Activated CD4-positive, alpha-beta T cell treated with anti-CD3 and anti-CD28 coated beads, Interleukin-2, amount 10 ng/mL, durations not matched to agents 7 days and 5 days (primary cell): ENCODE measurements around the gene SMU1. TPM values are rescaled to one million over a fixed set of nuclear protein-coding genes. Genes with fewer than 3 reads are reported as not detected.

ENCODE experiments used
- CTCF ChIA-PET: fragments of 350-600 bp; sonication (Branson Sonifier 250); formaldehyde crosslinking; loops from one replicate; lab custom pipeline; 2021; ENCODE audit warnings: antibody characterized with exemption; lab: Charles Lee
- POLR2A ChIA-PET: fragments of 350-600 bp; sonication (Branson Sonifier 250); formaldehyde crosslinking; loops from one replicate; lab custom pipeline; 2021; ENCODE audit warnings: antibody characterized with exemption; lab: Charles Lee
- DNase-seq: peaks from one replicate; pipeline ENCODE4 v3.0.0-alpha.2; 2020
- H3K27ac Mint-ChIP-seq: one replicate; pipeline ENCODE4 v1.8.0; 2021; ENCODE audit warnings: mild to moderate bottlenecking, moderate library complexity, mixed read lengths
- H3K27me3 Mint-ChIP-seq: one replicate; pipeline ENCODE4 v1.8.0; 2021; ENCODE audit warnings: mixed read lengths
- H3K36me3 Mint-ChIP-seq: one replicate; pipeline ENCODE4 v1.8.0; 2021; ENCODE audit warnings: low read depth, mixed read lengths
- H3K4me1 Mint-ChIP-seq: one replicate; pipeline ENCODE4 v1.8.0; 2021; ENCODE audit warnings: mixed read lengths
- H3K4me3 Mint-ChIP-seq: one replicate; pipeline ENCODE4 v1.8.0; 2021; ENCODE audit warnings: mild to moderate bottlenecking, moderate library complexity, mixed read lengths
- H3K9me3 Mint-ChIP-seq: one replicate; pipeline ENCODE4 v1.8.0; 2021; ENCODE audit warnings: mixed read lengths
- total RNA-seq, 2 experiments: library from RNA; stranded (reverse); gene quantifications; one replicate each; pipeline ENCODE4 v1.2.3, GENCODE V29; 2021

Gene SMU1
- total RNA-seq, 2 experiments from 2014 or later: 24.0 to 24.5 TPM

DNA sequence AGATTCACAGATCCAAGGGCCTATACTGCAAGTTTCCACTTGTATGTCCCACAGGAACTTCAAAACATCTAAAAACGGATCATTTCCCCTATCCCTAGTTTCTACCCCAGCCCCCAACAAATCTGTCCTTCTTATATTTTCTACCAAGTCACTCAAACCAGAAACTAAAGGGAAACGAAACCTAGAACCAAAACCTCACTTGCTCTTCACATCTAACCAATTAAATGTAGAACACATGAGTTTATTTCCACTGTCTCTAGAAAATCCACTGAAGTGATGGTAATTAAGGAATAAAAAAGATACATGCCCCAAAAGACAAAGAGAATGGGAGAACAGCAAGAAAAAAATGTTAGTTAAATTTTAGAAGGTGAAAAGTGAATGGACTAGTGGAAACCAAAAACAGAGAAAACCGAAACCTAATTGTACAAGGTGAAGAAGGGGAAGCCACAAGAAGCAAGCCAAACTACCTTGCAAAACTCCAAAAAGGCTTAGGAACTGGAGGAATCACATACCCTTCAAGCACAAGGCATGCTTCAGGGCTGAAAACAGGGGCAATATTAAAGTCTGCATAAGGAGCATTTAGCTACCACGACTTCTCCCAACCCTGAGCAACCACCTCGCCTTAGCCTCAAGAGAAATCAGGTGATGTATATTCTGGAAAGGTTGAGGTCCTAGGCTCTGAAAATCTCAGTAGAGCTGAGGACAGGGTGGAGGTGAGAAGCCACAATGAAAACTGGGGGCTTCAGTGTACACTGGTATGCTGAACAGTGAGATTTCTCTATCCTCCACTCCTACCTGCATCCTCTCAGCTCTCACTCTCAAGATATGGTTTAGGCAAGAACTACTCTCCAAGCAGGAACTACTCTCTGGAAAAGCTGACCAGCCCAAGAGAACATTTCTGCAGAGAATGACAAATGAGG is 11.1 kb downstream of the SMU1 start:
- Mint-ChIP-seq H3K36me3 (peaks cover 50% of the 10 kb centered on the region), H3K27ac (peak overlapping the region; percentile 81), H3K9me3 (no peaks in the 10 kb centered on the region), H3K4me3 (no peak overlapping the region), H3K27me3 (no peaks in the 10 kb centered on the region), H3K4me1 (peaks cover 21% of the 10 kb centered on the region)
- ChIA-PET POLR2A (no interaction called here), CTCF (no interaction called here)
- no peak for DNase-seq

DNA sequence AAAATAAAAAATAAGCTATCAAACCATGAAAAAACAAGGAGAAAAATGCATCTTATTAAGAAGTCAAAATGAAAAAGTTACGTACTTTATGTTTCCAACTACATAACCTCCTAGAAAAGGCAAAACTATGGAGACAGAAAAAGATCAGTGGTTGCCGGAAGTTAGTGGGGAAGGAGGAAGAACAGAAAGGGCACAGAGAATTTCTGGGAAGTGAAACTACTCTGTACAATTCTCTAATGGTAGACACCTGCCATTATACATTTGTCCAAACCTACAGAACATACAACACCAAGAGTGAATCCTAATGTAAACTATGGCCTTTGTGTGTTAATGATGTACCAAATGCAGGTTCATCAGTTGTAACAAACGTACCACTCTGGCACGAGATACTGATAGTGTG is 25.3 kb downstream of the SMU1 start:
- no peaks in the 10 kb centered on the region for H3K27me3 Mint-ChIP-seq
- DNase-seq: no peak
- no peak overlapping the region for H3K4me3 Mint-ChIP-seq
- peaks cover 45% of the 10 kb centered on the region for H3K36me3 Mint-ChIP-seq
- CTCF ChIA-PET: no interaction called here
- POLR2A ChIA-PET: no interaction called here
- H3K9me3 Mint-ChIP-seq: no peaks in the 10 kb centered on the region
- no peak overlapping the region for H3K27ac Mint-ChIP-seq
- peaks cover 8% of the 10 kb centered on the region for H3K4me1 Mint-ChIP-seq

- no peak overlapping the region for H3K4me3 Mint-ChIP-seq
- no peaks in the 10 kb centered on the region for H3K27me3 Mint-ChIP-seq
- no peak overlapping the region for H3K27ac Mint-ChIP-seq
- H3K36me3 Mint-ChIP-seq: peaks cover 44% of the 10 kb centered on the region
- H3K4me1 Mint-ChIP-seq: peaks cover 10% of the 10 kb centered on the region
- POLR2A ChIA-PET: no interaction called here
- no peak for DNase-seq
- no peaks in the 10 kb centered on the region for H3K9me3 Mint-ChIP-seq
- CTCF ChIA-PET: interaction anchor here (0.6 to 1.3 kb wide), 3 partner anchors 20 to 266 kb away, joined by 3 read pairs; no protein-coding TSS in a partner anchor
These were observed 26.7 kb downstream of the SMU1 start for GRCh38 chr9:33049680-33050361.

GRCh38 chr9:33048054-33048465 is 28.4 kb downstream of the SMU1 start:
- Mint-ChIP-seq H3K27ac (peak overlapping the region; percentile 38), H3K27me3 (no peaks in the 10 kb centered on the region), H3K36me3 (peaks cover 40% of the 10 kb centered on the region), H3K4me3 (no peak overlapping the region), H3K4me1 (peaks cover 24% of the 10 kb centered on the region), H3K9me3 (no peaks in the 10 kb centered on the region)
- CTCF ChIA-PET: interaction anchor here (0.5 to 1.4 kb wide), 4 partner anchors 9 to 302 kb away, joined by 3 to 4 read pairs (median 3); no protein-coding TSS in a partner anchor
- POLR2A ChIA-PET: no interaction called here
- DNase-seq: no peak

GRCh38 chr9:33046061-33046460 is 30.4 kb downstream of the SMU1 start:
- Mint-ChIP-seq H3K9me3 (no peaks in the 10 kb centered on the region), H3K4me1 (peaks cover 24% of the 10 kb centered on the region), H3K27ac (no peak overlapping the region), H3K27me3 (no peaks in the 10 kb centered on the region), H3K4me3 (no peak overlapping the region), H3K36me3 (peaks cover 33% of the 10 kb centered on the region)
- POLR2A ChIA-PET: no interaction called here
- DNase-seq: no peak
- CTCF ChIA-PET: interaction anchor here (1.8 kb wide), 1 partner anchor 12 kb away, joined by 4 read pairs; no protein-coding TSS in a partner anchor

GRCh38 chr9:33044677-33045282 is 31.7 kb downstream of the SMU1 start:
- ChIA-PET POLR2A (interaction anchor here (1.5 kb wide), 1 partner anchor 17 kb away, joined by 5 read pairs; no protein-coding TSS in a partner anchor), CTCF (interaction anchor here (1.1 to 1.8 kb wide), 4 partner anchors 10 to 498 kb away, joined by 3 to 4 read pairs (median 3); no protein-coding TSS in a partner anchor)
- Mint-ChIP-seq H3K27me3 (no peaks in the 10 kb centered on the region), H3K36me3 (peaks cover 33% of the 10 kb centered on the region), H3K27ac (peak overlapping the region; percentile 77), H3K4me1 (peaks cover 21% of the 10 kb centered on the region), H3K4me3 (peak overlapping the region; percentile 73), H3K9me3 (no peaks in the 10 kb centered on the region)
- DNase-seq: no peak

DNA sequence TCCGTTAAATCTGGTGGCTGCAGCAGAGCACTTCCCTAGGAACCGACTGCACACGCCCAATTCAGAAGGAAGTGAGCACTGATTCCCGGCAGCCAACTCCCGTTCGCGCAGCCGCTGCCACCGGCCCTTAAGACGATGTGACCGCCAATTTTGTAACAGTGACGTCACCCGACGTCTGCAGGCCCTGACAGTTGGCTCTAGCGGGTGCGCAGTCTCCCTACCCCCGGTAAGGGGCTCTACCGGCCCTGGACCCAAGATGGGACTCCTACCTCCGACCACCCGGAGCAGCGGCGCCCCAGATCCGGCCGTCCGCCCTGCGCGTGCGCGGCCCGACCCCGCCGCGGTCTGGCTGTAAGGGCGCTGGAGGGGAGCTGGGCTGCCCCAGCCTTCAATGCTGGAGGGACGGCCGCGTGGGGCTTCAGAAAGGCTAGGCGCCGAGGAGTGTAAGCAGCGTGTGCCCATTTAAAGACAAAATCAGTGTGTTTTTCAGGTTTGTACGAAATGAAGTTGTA is 32.3 kb downstream of the SMU1 start:
- POLR2A ChIA-PET: interaction anchor here (1.5 kb wide), 1 partner anchor 16 kb away, joined by 5 read pairs; no protein-coding TSS in a partner anchor
- peak overlapping the region; percentile 77 for H3K27ac Mint-ChIP-seq
- peaks cover 28% of the 10 kb centered on the region for H3K36me3 Mint-ChIP-seq
- H3K4me1 Mint-ChIP-seq: peaks cover 19% of the 10 kb centered on the region
- no peaks in the 10 kb centered on the region for H3K9me3 Mint-ChIP-seq
- CTCF ChIA-PET: interaction anchor here (0.6 to 1.8 kb wide), 6 partner anchors 9 to 498 kb away, joined by 3 to 5 read pairs (median 3); no protein-coding TSS in a partner anchor
- peak; percentile 70 for DNase-seq
- H3K4me3 Mint-ChIP-seq: peak overlapping the region; percentile 73
- H3K27me3 Mint-ChIP-seq: no peaks in the 10 kb centered on the region

DNA sequence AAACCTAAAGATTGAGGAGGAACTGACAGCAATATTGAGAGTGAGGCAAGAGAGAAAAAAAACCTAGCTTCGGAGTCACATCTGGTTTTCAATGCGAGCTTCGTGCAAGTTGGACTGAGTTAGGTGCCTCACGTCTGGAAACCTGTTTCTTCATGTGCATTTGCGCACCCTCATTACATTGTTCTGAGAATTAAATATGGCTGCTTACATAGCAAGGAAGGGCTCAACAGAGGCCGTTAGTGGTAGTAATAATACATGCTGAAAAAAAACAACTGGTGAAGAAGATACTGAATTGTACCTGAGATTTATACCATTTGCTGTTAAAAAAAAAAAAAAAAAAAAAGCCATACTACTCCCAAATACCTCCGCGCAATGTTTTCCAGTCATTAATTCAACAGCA is 32.8 kb downstream of the SMU1 start:
- H3K27me3 Mint-ChIP-seq: no peaks in the 10 kb centered on the region
- H3K4me1 Mint-ChIP-seq: peaks cover 19% of the 10 kb centered on the region
- no peaks in the 10 kb centered on the region for H3K9me3 Mint-ChIP-seq
- peak overlapping the region; percentile 77 for H3K27ac Mint-ChIP-seq
- H3K4me3 Mint-ChIP-seq: peak overlapping the region; percentile 73
- H3K36me3 Mint-ChIP-seq: peaks cover 28% of the 10 kb centered on the region
- POLR2A ChIA-PET: no interaction called here
- CTCF ChIA-PET: interaction anchor here (0.6 to 1.6 kb wide), 6 partner anchors 9 to 497 kb away, joined by 3 to 5 read pairs (median 3); no protein-coding TSS in a partner anchor
- no peak for DNase-seq

- no peaks in the 10 kb centered on the region for H3K9me3 Mint-ChIP-seq
- peaks cover 31% of the 10 kb centered on the region for H3K36me3 Mint-ChIP-seq
- POLR2A ChIA-PET: interaction anchor here (0.7 kb wide), 1 partner anchor 9 kb away, joined by 3 read pairs; no protein-coding TSS in a partner anchor
- no peak for DNase-seq
- H3K4me3 Mint-ChIP-seq: no peak overlapping the region
- peaks cover 19% of the 10 kb centered on the region for H3K4me1 Mint-ChIP-seq
- CTCF ChIA-PET: interaction anchor here (1.1 to 1.3 kb wide), 2 partner anchors 14 to 18 kb away, joined by 3 to 4 read pairs; no protein-coding TSS in a partner anchor
- no peaks in the 10 kb centered on the region for H3K27me3 Mint-ChIP-seq
- H3K27ac Mint-ChIP-seq: no peak overlapping the region
These were observed 34.0 kb downstream of the SMU1 start for GRCh38 chr9:33042473-33042872.

DNA sequence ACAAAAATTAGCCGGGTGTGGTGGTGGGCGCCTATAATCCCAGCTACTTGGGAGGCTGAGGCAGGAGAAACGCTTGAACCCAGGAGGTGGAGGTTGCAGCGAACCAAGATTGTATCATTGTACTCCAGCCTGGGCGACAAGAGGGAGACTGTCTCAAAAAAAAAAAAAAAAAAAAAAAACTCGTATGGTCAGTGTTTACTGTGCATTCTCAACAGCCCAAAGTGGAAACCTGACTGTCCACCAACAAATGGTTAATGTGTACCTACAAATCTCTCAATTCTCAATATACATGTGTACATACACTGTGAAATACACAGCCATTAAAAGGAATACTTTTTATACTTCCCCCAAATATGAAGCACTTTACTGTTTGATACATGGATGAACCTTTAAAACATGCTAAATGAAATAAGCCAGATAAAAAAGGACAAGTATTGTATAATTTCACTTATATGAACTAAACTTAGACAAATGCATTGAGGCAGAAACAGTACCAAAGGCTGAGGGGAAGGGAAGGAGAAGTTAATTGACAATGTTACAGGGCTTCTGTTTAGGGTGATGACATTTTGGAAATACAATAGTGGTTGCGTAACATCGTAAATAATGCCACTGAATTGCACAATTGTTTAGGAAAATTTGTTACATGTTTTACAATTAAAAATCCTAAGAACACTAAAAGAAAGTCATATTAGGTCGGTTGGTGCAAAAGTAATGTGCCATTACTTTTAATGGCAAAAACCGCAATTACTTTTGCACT is 34.9 kb downstream of the SMU1 start:
- Mint-ChIP-seq H3K9me3 (no peaks in the 10 kb centered on the region), H3K4me1 (peaks cover 19% of the 10 kb centered on the region), H3K27me3 (no peaks in the 10 kb centered on the region), H3K4me3 (no peak overlapping the region), H3K27ac (no peak overlapping the region), H3K36me3 (peaks cover 33% of the 10 kb centered on the region)
- ChIA-PET POLR2A (interaction anchor here (0.7 to 1.2 kb wide), 2 partner anchors 8 to 17 kb away, joined by 3 read pairs; partner anchors contain the start of gene DNAJA1), CTCF (interaction anchor here (0.7 to 1.2 kb wide), 2 partner anchors 129 to 212 kb away, joined by 3 read pairs; no protein-coding TSS in a partner anchor)
- DNase-seq: no peak

DNA sequence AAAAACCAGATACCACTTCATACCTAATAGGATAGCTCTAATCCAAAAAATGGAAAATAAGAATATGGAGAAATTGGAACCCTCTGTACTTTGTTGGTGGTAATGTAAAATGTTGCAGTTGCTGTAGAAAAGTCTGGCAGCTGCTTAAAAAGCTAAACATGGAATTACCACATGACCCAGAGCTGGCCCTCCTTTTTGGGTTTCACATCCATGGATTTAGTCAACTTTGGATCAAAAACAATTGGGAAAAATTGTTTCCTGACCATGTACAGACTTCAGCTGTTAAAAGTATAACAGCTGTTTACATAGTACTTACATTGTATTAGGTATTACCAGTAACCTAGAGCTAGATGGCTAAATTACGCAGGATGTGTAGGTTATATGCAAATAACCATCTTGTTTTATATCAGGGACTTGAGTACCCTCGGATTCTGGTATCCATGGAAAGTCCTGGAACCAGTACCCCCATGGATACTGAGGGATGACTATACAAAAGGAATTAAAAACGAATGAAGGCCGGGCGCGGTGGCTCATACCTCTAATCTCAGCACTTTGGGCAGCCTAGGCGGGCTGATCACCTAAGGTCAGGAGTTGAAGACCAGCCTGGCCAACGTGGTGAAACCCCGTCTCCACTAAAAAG is 35.6 kb downstream of the SMU1 start:
- Mint-ChIP-seq H3K36me3 (peaks cover 36% of the 10 kb centered on the region), H3K4me3 (no peak overlapping the region), H3K27me3 (no peaks in the 10 kb centered on the region), H3K9me3 (no peaks in the 10 kb centered on the region), H3K27ac (no peak overlapping the region), H3K4me1 (peaks cover 21% of the 10 kb centered on the region)
- POLR2A ChIA-PET: interaction anchor here (1.2 kb wide), 1 partner anchor 16 kb away, joined by 3 read pairs; the partner anchor contains the start of gene DNAJA1
- no peak for DNase-seq
- CTCF ChIA-PET: interaction anchor here (0.7 to 1.3 kb wide), 4 partner anchors 12 to 212 kb away, joined by 3 to 4 read pairs (median 4); no protein-coding TSS in a partner anchor
